OCI-LY7 (cell line): ENCODE results near the gene ZFYVE28. TPM values are rescaled to one million over a fixed set of nuclear protein-coding genes. Genes with fewer than 3 reads are reported as not detected.

ENCODE experiments used
- BruUV-seq: library from RNA; stranded (reverse); fragments of 400-500 nt; replicated peaks from 2 replicates; lab custom pipeline; 2021; lab: Mats Ljungman, UMichigan
- CTCF ChIA-PET: fragments of 300-600 bp; sonication (Branson Sonifier 250); formaldehyde crosslinking; loops from one replicate; lab custom pipeline; 2022; ENCODE audit warnings: antibody characterized with exemption; ENCODE audit not compliant: unreplicated experiment; lab: Charles Lee
- POLR2A ChIA-PET: fragments of 300-600 bp; sonication (Branson Sonifier 250); formaldehyde crosslinking; loops from one replicate; lab custom pipeline; 2022; ENCODE audit warnings: antibody characterized with exemption; lab: Charles Lee
- DNase-seq: peaks from one replicate; pipeline ENCODE4 v3.0.0-alpha.2; 2015; ENCODE audit warnings: low spot score
- H2AFZ ChIP-seq: fragments of 200-600 bp; sonication (generic), shearing (Covaris generic); 2 replicates; pipeline ENCODE4 v1.6.1; 2014; ENCODE audit warnings: mild to moderate bottlenecking, antibody characterized with exemption, low read length, moderate library complexity
- H3K27ac ChIP-seq: fragments of 200-600 bp; sonication (generic); 2 replicates; pipeline ENCODE4 v1.5.1; 2014; ENCODE audit warnings: mixed run types, low read depth, mild to moderate bottlenecking, moderate library complexity, low read length, inconsistent platforms; ENCODE audit not compliant: poor library complexity, severe bottlenecking
- H3K36me3 ChIP-seq: fragments of 200-600 bp; sonication (generic); 2 replicates; pipeline ENCODE4 v1.6.1; 2014; ENCODE audit warnings: mild to moderate bottlenecking, antibody characterized with exemption, low read length, moderate library complexity, mixed read lengths; ENCODE audit not compliant: insufficient read depth
- H3K4me1 ChIP-seq: fragments of 200-600 bp; sonication (generic); 2 replicates; pipeline ENCODE4 v1.5.1; 2014; ENCODE audit warnings: mild to moderate bottlenecking, low read length; ENCODE audit not compliant: insufficient read depth, poor library complexity, severe bottlenecking
- H3K4me2 ChIP-seq: fragments of 200-600 bp; sonication (generic); 2 replicates; pipeline ENCODE4 v1.6.1; 2014; ENCODE audit warnings: mild to moderate bottlenecking, low read length
- H3K4me3 ChIP-seq: fragments of 200-600 bp; sonication (generic); 2 replicates; pipeline ENCODE4 v1.5.1; 2014; ENCODE audit warnings: mild to moderate bottlenecking, low read depth, low read length; ENCODE audit not compliant: poor library complexity, severe bottlenecking
- H3K79me2 ChIP-seq: fragments of 200-600 bp; sonication (generic); 2 replicates; pipeline ENCODE4 v1.6.1; 2016; ENCODE audit warnings: low read depth, mild to moderate bottlenecking, low read length, moderate library complexity, mixed read lengths; ENCODE audit not compliant: insufficient read depth
- H3K9me2 ChIP-seq: fragments of 200-600 bp; sonication (generic); 2 replicates; pipeline ENCODE4 v1.6.1; 2016; ENCODE audit warnings: mild to moderate bottlenecking, low read length, mixed read lengths; ENCODE audit not compliant: insufficient read depth
- H3K9me3 ChIP-seq: fragments of 200-600 bp; sonication (generic); 2 replicates; pipeline ENCODE4 v1.6.1; 2014; ENCODE audit warnings: mild to moderate bottlenecking, mixed run types, low read length, mixed read lengths
- H4K20me1 ChIP-seq: fragments of 200-600 bp; sonication (generic); 2 replicates; pipeline ENCODE4 v1.6.1; 2014; ENCODE audit warnings: mild to moderate bottlenecking, antibody characterized with exemption, low read length, moderate library complexity, mixed read lengths; ENCODE audit not compliant: insufficient read depth
- EZH2phosphoT487 ChIP-seq: fragments of 200-600 bp; sonication (generic); IDR thresholded peaks from 2 replicates; pipeline ENCODE4 v1.6.1; 2018; ENCODE audit warnings: low read depth, borderline replicate concordance, mild to moderate bottlenecking, mixed run types, antibody characterized with exemption, low read length, moderate library complexity, mixed read lengths
- intact Hi-C: fragments of 100-400 bp; cut with micrococcal nuclease; formaldehyde crosslinking; loops from one replicate; pipeline ENCODE4 v1.10.0; 2022; ENCODE audit not compliant: unreplicated experiment
- total RNA-seq, 2 experiments: library from RNA; depleted of rRNA in 1 of 2; stranded (reverse); fragments of >200 nt in 1 of 2; shearing (Covaris generic) in 1 of 2; gene quantifications; 2 replicates each; pipeline ENCODE4 v1.2.3, GENCODE V29; 2014 to 2022
- TF ChIP-seq, protein P1 (sequence below): fragments of 200-600 bp; sonication (generic); conservative IDR thresholded peaks from 2 replicates; pipeline ENCODE4 v1.5.1; 2014; ENCODE audit warnings: mild to moderate bottlenecking, antibody characterized with exemption, low read length, moderate library complexity, mixed read lengths

Gene ZFYVE28
- total RNA-seq, 2 experiments from 2014 or later: 0.32 TPM; not detected in 1

DNA sequence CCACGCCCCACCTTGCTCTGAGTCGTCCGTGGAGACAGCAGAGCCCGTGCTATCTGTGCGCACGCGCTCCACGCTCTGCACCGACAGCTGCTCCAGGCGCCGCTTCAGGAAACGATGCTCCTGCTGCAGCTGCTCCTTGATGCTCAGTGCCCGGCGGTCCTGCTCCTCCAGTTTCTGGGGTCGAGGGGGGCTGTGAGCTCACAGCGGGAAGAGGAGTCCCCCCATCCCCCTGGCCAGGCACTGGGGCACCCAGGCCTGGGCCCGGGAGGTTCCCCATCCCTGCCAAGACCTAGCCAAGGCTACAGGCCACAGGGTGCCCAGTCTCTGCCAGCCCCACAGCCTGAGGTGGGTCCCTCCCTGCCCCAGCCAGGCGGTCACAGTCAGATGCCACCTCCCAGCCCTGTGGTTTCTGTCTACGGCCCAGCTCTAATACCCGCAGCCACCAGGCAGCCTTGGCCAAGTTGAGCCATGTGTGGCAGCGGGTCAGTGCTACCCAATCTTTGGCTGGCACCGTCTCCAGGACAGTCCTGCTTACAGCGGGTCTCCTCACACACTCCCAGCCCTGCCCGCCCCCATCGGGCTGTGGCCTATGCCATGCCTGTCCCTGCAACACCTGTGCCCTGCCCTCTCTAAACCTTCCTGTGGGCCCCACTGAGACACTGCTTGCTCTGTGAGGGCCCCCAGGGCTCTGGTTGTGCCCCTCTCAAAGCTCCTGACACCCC, 167.2 kb downstream of the ZFYVE28 start:
- no peak overlapping the region for H2AFZ ChIP-seq
- no peaks in the 10 kb centered on the region for H3K9me2 ChIP-seq
- ChIA-PET POLR2A (no interaction called here), CTCF (no interaction called here)
- no TSS peak for BruUV-seq
- no peak for TF ChIP-seq EZH2phosphoT487
- TF ChIP-seq, protein P1, sequence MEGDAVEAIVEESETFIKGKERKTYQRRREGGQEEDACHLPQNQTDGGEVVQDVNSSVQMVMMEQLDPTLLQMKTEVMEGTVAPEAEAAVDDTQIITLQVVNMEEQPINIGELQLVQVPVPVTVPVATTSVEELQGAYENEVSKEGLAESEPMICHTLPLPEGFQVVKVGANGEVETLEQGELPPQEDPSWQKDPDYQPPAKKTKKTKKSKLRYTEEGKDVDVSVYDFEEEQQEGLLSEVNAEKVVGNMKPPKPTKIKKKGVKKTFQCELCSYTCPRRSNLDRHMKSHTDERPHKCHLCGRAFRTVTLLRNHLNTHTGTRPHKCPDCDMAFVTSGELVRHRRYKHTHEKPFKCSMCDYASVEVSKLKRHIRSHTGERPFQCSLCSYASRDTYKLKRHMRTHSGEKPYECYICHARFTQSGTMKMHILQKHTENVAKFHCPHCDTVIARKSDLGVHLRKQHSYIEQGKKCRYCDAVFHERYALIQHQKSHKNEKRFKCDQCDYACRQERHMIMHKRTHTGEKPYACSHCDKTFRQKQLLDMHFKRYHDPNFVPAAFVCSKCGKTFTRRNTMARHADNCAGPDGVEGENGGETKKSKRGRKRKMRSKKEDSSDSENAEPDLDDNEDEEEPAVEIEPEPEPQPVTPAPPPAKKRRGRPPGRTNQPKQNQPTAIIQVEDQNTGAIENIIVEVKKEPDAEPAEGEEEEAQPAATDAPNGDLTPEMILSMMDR: no peak
- H3K4me1 ChIP-seq: no peaks in the 10 kb centered on the region
- H3K27ac ChIP-seq: no peak overlapping the region
- no peaks in the 10 kb centered on the region for H4K20me1 ChIP-seq
- H3K4me2 ChIP-seq: no peak overlapping the region
- no peaks in the 10 kb centered on the region for H3K36me3 ChIP-seq
- H3K79me2 ChIP-seq: no peaks in the 10 kb centered on the region
- intact Hi-C loops: no loop called here
- H3K9me3 ChIP-seq: no peaks in the 10 kb centered on the region
- no peak overlapping the region for H3K4me3 ChIP-seq
- DNase-seq: no peak

DNA sequence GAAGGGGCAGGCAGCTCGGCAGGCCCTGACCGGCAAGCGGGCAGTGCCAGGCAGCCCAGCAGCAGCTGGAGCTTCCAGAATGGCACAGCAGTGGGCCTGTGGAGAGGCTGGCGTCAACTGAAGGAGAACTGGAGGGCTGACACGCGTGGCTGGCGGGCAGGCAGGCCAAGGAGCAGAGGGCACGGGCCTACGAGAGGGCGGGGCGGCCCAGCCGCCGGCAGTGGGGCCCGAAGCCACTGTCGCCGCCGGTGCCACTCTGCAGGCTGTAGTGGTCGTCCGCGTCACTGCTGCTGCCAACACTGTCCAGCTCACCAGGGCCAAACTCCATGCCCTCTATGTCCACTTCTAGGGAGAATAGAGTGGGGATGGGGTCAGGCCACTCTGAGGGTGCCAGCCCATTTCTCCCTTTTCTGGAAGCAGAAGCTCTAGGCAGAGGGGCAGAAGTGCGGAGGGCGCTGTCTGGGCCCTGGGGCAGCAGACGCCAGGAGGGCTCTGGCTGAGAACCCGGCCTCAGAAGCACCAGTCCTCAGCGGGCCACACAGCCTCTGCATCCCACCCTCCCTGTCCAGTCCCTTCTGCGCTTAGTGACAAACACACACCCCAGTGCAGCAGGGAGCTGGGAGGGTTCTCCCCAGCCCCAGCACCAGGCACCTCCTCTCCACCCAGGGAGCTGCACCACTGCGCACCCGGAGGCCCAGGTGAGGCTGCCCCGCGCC, 167.9 kb downstream of the ZFYVE28 start:
- no peak overlapping the region for H3K4me3 ChIP-seq
- no peaks in the 10 kb centered on the region for H3K36me3 ChIP-seq
- CTCF ChIA-PET: no interaction called here
- H4K20me1 ChIP-seq: no peaks in the 10 kb centered on the region
- DNase-seq: no peak
- no peaks in the 10 kb centered on the region for H3K9me2 ChIP-seq
- H3K9me3 ChIP-seq: no peaks in the 10 kb centered on the region
- no peak overlapping the region for H3K4me2 ChIP-seq
- BruUV-seq: no TSS peak
- H3K79me2 ChIP-seq: no peaks in the 10 kb centered on the region
- no peak overlapping the region for H3K27ac ChIP-seq
- H2AFZ ChIP-seq: no peak overlapping the region
- intact Hi-C loops: no loop called here
- no peaks in the 10 kb centered on the region for H3K4me1 ChIP-seq
- TF ChIP-seq EZH2phosphoT487: no peak
- TF ChIP-seq, protein P1: no peak
- POLR2A ChIA-PET: no interaction called here
